ENCODE data around the gene COL6A1.
A peak's percentile ranks its signal among the peaks of the same experiment; 100 is the strongest.
"Not testable (repeated sequence)": the region's sequence is repeated elsewhere in the genome, so short reads cannot be mapped to it uniquely, and the experiment has no call there.

COL6A1 gene

DNA sequence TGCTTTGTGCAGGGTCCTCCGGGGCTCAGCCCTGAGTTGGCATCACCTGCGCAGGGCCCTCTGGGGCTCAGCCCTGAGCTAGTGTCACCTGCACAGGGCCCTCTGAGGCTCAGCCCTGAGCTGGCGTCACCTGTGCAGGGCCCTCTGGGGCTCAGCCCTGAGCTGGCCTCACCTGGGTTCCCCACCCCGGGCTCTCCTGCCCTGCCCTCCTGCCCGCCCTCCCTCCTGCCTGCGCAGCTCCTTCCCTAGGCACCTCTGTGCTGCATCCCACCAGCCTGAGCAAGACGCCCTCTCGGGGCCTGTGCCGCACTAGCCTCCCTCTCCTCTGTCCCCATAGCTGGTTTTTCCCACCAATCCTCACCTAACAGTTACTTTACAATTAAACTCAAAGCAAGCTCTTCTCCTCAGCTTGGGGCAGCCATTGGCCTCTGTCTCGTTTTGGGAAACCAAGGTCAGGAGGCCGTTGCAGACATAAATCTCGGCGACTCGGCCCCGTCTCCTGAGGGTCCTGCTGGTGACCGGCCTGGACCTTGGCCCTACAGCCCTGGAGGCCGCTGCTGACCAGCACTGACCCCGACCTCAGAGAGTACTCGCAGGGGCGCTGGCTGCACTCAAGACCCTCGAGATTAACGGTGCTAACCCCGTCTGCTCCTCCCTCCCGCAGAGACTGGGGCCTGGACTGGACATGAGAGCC, 22.7 kb downstream of the COL6A1 start:
- FAIRE-seq = no peak
- DNase-seq (ENCODE audit: low spot score) = no peak

DNA sequence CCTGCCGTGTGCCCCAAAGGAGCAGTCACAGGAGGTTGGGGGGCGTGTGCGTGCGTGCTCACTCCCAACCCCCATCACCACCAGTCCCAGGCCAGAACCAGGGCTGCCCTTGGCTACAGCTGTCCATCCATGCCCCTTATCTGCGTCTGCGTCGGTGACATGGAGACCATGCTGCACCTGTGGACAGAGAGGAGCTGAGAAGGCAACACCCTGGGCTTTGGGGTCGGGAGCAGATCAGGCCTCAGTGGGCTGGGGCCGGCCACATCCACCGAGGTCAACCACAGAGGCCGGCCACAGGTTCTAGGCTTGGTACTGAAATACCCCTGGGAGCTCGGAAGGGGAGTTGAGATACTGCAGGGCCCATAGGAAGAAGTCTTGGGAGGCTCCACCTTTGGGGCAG, 23.5 kb downstream of the COL6A1 start:
- FAIRE-seq = no peak
- no peak for DNase-seq (ENCODE audit: low spot score)

GRCh38 chr21:46005481-46005881, 23.9 kb downstream of the COL6A1 start:
- no peak for DNase-seq (ENCODE audit: low spot score)
- FAIRE-seq = no peak

DNA sequence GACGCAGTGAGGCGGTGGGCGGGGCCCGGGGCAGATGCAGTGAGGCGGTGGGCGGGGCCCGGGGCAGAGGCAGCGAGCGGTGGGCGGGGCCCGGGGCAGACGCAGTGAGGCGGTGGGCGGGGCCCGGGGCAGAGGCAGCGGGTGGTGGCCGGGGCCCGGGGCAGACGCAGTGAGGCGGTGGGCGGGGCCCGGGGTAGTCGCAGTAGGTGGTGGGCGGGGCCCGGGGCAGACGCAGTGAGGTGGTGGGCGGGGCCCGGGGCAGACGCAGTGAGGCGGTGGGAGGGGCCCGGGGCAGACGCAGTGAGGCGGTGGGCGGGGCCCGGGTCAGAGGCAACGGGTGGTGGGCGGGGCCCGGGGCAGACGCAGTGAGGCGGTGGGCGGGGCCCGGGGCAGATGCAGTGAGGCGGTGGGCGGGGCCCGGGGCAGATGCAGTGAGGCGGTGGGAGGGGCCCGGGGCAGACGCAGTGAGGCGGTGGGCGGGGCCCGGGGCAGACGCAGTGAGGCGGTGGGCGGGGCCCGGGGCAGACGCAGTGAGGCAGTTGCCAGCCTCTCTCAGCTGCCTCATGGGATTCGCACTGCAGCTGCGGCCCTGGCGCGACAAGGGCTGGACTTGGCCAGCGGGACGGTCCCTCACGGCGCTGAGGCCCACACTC, 24.4 kb downstream of the COL6A1 start:
- FAIRE-seq; DNase-seq (ENCODE audit: low spot score): not testable (repeated sequence)

DNA sequence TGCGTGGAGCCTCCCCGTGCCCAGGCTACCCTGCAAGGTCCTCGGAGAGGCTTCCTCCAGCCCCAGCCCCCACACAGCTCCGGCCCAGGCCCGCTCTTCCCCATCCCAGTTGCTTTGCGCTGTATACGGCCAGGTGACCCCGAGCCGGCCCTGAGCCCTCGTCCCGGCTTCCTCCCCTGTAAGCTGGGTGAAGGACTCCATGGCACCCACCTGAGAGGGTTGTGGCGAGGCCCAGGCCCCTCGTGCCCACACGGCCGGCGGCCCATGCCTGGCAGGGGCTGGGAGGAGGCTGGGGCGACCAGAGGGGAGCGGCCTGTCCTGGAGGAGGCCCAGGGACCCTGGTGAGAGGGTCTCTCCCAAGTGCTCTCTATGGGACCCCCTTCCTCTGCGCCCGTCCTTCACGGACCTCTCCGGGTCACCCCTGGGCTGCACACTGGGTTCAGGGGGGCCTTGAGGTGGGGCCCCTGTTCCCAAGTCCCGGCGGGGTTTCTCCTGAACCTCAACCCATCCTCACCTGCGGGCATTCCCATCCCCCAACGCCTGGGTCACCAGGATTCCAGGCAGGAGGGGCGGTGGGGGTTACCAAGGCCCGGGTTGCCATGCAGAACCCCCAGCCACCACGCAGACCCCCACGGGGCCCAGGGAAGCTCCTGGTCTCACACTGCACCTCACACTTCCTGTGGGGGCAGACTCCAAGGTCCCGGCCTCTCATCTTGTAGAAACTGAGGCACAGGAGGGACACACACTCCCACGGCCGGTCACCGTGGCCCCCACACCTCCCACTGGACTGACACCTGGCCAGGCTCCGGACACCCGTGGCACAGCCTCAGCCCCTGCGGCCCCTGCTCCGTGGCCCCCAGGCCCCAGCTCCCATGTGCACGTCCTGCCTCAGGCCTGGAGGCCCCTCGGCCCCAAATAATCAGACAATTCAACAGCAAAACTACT, 25.2 kb downstream of the COL6A1 start:
- FAIRE-seq (no peak), DNase-seq (ENCODE audit: low spot score) (no peak)

DNA sequence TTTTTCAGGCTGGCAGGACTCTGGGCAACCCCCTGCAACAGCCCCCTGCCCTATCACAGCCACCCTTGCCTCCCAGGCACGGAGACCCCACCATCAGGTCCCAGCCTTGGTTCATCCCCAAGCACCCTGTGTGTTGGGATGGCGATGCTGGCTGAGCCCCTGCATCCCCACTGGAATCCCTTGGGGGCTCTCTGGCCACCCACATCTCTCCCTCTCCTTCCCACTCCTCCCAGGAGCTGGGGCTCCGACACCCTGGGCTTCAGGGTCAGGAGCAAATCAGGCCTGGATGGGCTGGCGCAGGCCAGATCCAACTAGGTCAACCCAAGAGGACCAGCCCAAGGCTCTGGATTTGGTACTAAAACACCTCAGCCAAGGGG, 25.9 kb downstream of the COL6A1 start:
- FAIRE-seq (no peak), DNase-seq (ENCODE audit: low spot score) (no peak)

DNA sequence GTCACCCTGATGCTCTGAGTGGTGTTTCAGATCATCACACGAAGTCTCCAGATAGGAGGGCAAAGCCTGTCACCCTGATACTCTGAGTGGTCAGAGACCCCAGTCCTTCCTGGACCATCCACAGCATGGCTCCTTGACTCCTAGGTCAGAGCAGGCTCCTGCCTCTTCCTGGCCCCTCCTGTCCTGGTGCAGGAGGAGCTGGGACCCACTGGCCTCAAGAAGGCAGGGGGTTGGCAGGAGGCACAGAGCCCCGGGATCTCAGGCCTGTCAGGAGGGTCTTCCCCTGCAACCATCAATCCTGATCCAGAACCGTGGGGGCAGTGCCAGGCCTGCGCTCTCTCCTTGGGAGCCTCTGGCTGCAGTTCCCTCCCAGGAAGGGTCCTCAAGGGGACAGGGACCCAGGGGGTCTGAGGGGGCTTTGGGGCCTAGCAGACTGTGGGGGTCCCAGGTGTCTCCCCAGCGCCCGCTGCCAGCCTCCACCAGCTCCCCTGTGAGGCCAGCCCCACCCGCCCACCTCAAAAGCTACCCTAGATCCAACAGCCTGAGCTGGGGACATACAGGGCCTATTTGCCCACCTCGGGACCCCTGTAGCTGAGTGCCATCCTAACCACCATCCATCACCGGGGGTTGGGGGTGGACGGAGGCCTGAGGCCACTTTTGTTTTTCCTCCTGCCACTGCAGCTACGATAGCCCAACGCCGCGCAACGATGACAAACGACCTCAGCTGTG, 27.5 kb downstream of the COL6A1 start:
- no peak for FAIRE-seq
- DNase-seq (ENCODE audit: low spot score) = no peak

GRCh38 chr21:46009951-46010705, 28.6 kb downstream of the COL6A1 start:
- DNase-seq (ENCODE audit: low spot score) (no peak), FAIRE-seq (no peak)

GRCh38 chr21:46011267-46011967, 29.8 kb downstream of the COL6A1 start:
- FAIRE-seq (no peak), DNase-seq (ENCODE audit: low spot score) (no peak)

DNA sequence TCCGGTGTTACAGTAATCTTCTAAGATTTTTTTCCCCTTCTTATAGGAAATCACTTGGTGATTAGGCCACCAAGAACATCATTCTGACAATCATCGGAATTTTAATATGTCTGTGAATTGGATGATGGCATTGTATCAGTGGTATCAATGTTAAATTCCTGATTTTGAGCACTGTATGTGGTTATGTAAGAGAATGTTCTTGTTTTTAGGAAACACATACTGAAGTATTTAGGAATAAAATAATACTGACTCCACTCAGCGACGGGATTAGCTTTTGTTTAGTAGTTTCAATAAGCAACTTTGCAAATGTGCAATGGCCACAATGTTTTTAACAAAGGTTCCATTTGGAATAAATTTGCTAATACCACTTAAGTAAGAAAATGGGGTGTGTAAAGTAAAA, 30.6 kb downstream of the COL6A1 start:
- no peak for DNase-seq (ENCODE audit: low spot score)
- FAIRE-seq = no peak

DNA sequence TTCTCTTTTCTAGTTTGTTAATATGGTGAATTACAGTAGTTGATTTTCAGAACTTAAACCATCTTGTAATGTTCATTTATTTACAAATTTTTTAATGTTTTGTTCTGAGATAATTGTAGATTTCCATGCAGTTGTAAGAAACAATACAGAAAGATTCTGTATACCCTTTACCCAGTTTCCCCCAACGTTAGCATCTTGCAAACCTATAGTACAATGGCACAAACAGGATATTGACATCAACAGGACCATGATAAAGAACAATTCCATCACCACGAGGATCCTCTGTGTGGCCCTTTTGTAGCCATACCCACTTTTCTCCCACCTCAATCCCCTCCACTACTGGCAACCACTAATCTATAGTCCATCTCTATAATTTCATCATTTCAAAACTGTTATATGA, 33.3 kb downstream of the COL6A1 start:
- FAIRE-seq = no peak

DNA sequence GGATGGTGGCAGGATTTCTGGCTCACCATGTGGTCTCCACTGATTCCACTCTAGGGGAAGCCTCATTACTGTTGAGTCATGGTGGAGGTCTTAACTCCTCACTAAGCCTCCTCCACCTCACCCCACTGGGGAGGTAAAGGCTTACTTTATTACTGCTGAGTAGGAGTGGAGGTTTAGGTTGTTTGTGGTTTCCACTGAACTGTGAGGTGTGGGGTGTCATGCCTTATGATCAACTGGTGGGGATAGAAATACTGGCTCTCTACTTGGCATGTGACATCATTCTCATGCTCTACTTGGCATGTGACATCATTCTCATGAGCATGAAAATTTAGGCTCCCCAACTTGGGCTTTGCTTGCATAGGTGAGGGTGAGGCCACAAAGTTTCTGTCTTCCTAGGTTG, 35.6 kb downstream of the COL6A1 start:
- peak; percentile 80 for FAIRE-seq
- DNase-seq (ENCODE audit: low spot score) = peak; percentile 54

More for the DNA sequence above, 33.3 kb downstream of the COL6A1 start:
- DNase-seq (ENCODE audit: low spot score) = no peak

DNA sequence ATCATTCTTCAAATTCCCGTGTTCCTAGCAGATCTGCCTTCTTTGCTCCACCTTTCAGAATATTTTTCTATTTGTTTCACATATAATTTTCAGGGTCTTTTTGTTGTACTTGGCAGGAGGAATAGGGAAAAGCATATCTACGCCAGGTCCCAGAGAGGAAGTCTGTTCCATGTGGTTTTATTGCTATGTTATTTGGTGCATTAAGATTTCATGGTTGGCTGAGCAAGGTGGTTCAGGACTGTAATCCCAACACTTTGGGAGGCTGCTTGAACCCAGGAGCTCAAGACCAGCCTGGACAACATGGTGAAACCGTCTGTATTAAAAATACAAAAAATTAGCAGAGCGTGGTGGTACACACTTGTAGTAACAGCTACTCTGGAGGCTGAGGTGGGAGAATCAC, 36.1 kb downstream of the COL6A1 start:
- DNase-seq (ENCODE audit: low spot score) (no peak), FAIRE-seq (peak; percentile 60)

DNA sequence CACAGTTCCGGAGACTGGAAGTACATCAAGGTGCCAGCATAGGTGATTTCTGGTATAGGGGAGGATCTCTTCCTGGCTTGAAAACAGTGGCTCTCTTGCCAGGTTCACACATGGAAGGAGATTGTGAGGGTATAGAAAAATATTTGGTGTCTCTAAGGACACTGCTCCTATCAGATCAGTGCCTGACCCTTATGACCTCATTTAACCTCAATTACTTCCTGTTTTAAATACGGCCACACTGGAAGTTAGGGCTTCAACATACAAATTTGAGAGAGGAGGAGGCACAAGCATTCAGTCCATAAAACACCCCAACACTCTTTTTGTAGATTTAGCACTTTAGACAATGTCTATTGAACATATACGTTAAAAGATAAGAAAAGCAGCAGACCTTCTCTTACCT, 37.0 kb downstream of the COL6A1 start:
- FAIRE-seq (no peak), DNase-seq (ENCODE audit: low spot score) (no peak)

DNA sequence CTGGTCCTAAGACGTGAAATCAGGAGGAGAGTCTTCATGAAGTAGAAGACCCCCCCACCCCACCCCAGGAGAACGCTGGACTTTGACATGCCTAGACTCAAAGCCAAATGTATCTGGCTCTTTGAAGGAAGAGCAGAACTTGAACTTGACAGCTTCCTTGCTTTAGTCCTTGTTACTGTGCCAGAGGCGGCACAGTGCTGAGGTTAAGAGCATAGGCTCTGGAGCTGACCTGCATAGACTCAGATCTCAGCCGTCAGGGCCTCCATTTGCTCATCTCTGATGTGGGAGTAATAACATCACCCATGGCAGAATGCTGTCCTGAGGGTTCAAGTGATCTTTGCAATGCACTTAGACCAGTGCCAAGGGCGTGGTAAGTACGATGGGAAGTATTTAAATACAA, 39.0 kb downstream of the COL6A1 start:
- no peak for FAIRE-seq

DNA sequence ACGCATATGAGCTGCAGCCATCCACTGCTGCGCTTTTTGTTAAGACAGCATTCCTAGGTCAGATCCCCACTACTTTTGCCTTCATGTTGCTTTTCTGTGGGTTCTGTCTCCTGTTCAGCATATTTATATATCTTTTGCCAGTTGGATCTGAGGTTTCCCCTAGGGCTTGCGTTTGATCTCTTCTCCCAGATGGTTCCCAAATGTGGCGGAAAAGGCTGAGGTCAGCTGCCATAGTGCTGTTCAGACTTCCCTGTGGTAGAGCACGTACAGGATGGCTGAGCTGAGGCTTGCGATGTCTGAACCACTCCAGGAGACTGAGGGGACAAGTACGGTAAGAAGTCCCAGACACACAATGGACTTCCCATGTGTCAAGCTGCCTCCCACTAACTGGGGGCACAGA, 39.8 kb downstream of the COL6A1 start:
- DNase-seq (ENCODE audit: low spot score) (no peak), FAIRE-seq (no peak)

More for the DNA sequence above, 39.0 kb downstream of the COL6A1 start:
- DNase-seq (ENCODE audit: low spot score) = no peak

GRCh38 chr21:46021978-46022544, 40.5 kb downstream of the COL6A1 start:
- FAIRE-seq (no peak), DNase-seq (ENCODE audit: low spot score) (no peak)

DNA sequence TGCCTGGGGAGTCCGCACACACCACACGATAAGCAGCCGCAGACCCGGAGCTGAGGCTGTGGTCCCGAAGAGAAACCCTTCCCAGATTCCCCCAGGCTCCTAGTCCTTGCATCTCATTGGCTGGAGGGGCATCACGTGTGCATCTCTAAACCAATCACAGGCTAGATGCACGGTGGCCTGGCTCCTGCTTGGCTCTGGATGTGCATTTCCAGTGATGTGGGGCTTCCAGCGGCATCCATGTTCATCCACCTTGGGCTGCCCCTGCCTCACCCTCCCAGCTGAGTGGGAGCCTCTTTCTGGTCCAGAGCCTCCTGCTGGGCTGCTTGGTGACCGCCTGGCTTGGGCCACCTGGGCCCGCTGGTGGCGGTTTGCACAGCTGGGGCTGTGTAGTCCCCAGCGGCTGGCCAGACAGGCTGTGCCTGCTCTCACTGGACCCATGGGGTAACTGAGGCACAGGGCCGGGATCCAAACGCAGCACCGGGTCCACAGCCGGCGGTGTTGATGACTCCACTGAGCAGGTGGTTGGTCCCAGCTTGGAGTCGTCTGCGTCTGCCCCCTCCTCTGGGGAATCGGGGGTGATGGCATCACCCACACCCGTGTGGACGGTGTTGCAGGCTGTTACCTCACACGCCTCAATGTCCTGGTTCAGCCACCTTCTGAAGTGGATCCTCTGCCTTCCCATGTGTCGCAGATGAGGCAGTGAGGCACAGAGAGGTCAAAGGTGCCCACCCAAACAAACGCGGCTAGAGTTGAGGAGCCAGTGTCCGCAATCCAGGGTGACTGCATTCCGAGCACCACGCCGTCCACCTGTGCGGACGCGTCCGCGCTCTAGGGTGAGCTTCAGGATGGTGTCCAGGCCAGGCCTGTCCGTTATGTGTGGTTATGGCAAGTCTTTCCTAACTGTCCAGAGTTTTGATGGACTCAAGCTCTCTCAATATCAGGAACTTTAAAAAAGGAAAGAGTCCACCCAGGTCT, 41.3 kb downstream of the COL6A1 start:
- FAIRE-seq = no peak

DNA sequence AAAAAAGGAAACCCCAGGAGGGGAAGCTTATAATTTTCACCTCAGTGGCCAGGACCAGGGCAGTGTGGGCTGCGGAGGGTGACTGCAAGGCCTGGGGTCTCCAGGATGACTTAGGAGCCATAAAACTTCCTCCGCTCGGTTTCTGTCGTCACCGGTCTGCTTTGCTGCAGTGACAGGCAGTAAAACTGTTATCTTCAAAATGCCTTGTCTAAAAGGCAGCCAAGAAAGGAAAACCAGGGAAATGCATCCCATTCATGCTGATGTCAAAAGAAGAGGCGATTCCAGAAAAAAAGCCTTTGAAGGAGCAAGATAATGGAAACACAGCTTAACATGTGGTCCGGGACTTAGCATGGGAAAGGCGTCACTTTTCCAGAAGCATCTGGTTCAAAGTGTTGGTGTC, 42.0 kb downstream of the COL6A1 start:
- FAIRE-seq = no peak
- DNase-seq (ENCODE audit: low spot score) = no peak

More for the DNA sequence above, 41.3 kb downstream of the COL6A1 start:
- DNase-seq (ENCODE audit: low spot score) = no peak
